Prostate gland (tissue), 2 donors: ENCODE measurements around the gene CAMKMT.

Experiments
- CTCF ChIP-seq, 4 experiments: fragments of 200-600 bp in 2 of 4; fragments of 450-650 bp in 2 of 4; sonication (generic) in 2 of 4; IDR thresholded peaks; 1 replicate in 3 of 4; 2 replicates in 1 of 4; pipeline ENCODE4 v1.5.1; 2016 to 2019; ENCODE audit warnings: antibody characterized with exemption in 4 of 4, mild to moderate bottlenecking in 2 of 4, moderate library complexity in 2 of 4
- POLR2A ChIP-seq: fragments of 450-650 bp; IDR thresholded peaks from one replicate; pipeline ENCODE4 v1.6.1; 2016; ENCODE audit warnings: antibody characterized with exemption, mild to moderate bottlenecking
- POLR2AphosphoS5 ChIP-seq: sonication (generic); formaldehyde crosslinking; IDR thresholded peaks from one replicate; pipeline ENCODE4 v1.6.1; 2017; ENCODE audit warnings: antibody characterized with exemption

- TF ChIP-seq POLR2A (no peak), CTCF (IDR thresholded peaks at IDR 0.05) (no peak), POLR2AphosphoS5 (no peak)
Measured at GRCh38 chr2:44821500-44821899, 459.8 kb downstream of the CAMKMT start.
